Activated naive CD8-positive, alpha-beta T cell treated with anti-CD3 and anti-CD28 coated beads for 36 hours (primary cell): ENCODE measurements around the gene RUFY2. TPM values are rescaled to one million over a fixed set of nuclear protein-coding genes. Genes with fewer than 3 reads are reported as not detected.
"Not testable (repeated sequence)": the region's sequence is repeated elsewhere in the genome, so short reads cannot be mapped to it uniquely, and the experiment has no call there.

Experiments used
- DNase-seq: peaks from one replicate; pipeline ENCODE4 v3.0.0; 2021
- H3K27ac Mint-ChIP-seq: one replicate; pipeline ENCODE4 v1.8.0; 2022; ENCODE audit warnings: mild to moderate bottlenecking, moderate library complexity, mixed read lengths
- H3K27me3 Mint-ChIP-seq: one replicate; pipeline ENCODE4 v1.8.0; 2022; ENCODE audit warnings: mild to moderate bottlenecking, mixed read lengths
- H3K36me3 Mint-ChIP-seq: one replicate; pipeline ENCODE4 v1.8.0; 2021; ENCODE audit warnings: mild to moderate bottlenecking, mixed read lengths
- H3K4me1 Mint-ChIP-seq: one replicate; pipeline ENCODE4 v1.8.0; 2021; ENCODE audit warnings: mixed read lengths
- H3K4me3 Mint-ChIP-seq: one replicate; pipeline ENCODE4 v1.8.0; 2022; ENCODE audit warnings: mild to moderate bottlenecking, moderate library complexity, mixed read lengths
- H3K9me3 Mint-ChIP-seq: one replicate; pipeline ENCODE4 v1.8.0; 2022; ENCODE audit warnings: mixed read lengths
- total RNA-seq, 2 experiments: library from RNA; stranded (reverse); gene quantifications; one replicate each; pipeline ENCODE4 v1.2.3, GENCODE V29; 2021

RUFY2 gene, protein sequence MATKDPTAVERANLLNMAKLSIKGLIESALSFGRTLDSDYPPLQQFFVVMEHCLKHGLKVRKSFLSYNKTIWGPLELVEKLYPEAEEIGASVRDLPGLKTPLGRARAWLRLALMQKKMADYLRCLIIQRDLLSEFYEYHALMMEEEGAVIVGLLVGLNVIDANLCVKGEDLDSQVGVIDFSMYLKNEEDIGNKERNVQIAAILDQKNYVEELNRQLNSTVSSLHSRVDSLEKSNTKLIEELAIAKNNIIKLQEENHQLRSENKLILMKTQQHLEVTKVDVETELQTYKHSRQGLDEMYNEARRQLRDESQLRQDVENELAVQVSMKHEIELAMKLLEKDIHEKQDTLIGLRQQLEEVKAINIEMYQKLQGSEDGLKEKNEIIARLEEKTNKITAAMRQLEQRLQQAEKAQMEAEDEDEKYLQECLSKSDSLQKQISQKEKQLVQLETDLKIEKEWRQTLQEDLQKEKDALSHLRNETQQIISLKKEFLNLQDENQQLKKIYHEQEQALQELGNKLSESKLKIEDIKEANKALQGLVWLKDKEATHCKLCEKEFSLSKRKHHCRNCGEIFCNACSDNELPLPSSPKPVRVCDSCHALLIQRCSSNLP
- 1 to 10 TPM; 7.1 TPM for total RNA-seq

DNA sequence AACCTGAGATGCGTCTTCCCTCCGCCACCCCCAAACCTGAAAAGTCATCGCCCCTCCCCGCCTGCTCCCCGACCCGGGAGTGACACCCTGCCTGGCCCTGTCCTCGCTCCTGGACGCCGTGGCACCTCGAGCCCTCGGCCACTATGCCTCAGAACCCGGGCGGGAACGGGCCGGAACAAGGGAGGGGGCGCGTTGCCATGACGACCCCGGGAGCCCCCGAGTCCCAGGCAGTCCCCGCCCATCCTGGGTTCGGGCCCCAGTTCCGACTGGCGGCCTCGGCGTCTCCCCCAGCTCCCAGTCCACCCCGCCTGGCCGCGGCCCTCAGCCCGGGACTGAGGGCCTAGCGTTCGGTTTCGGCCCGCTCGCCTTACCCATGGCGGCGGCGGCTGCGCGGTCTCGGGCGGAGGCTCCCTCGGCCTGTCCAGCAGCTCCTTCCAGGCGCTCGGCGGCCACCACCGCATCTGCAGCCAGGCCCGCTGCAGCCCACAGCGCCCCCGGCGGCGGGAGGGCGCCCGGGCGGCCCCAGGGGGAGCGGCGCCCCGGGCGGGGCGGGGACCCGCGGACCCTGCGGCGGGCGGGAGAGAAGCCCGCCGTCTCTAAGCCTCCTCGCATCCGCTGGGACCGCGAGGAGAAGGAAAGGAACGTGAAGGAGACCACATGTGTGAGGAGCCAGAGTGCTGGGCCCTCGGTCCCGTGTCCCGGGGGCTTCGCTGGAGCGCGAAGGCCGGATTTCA, at the start of gene RUFY2:
RUFY2 (minus strand) TSS at position 463 of the 734 bp plus-strand sequence; CDS start at position 375, 88 bp downstream.
- Mint-ChIP-seq H3K27me3 (no peaks in the 10 kb centered on the region), H3K9me3 (no peaks in the 10 kb centered on the region), H3K27ac (peak within 1 kb of the TSS; percentile 87), H3K4me1 (peaks cover 19% of the 10 kb centered on the region), H3K4me3 (peak within 1 kb of the TSS; percentile 89), H3K36me3 (no peaks in the 10 kb centered on the region)
- peak; percentile 88 for DNase-seq

DNA sequence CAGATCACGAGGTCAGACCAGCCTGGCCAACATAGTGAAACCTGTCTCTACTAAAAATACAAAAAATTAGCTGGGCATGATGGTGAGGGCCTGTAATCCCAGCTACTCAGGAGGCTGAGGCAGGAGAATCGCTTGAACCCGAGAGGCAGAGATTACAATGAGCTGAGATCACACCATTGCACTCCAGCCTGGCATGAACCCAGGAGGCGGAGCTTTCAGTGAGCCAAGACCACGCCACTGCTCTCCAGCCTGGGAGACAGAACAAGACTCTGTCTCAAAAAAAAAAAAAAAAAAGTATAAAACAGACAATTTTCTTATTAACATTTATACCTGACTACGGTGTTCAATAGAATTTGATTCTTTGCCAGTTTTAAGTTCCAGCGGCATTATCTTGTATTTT, 42.6 kb upstream of the RUFY2 start:
- not testable (repeated sequence) for H3K4me3 Mint-ChIP-seq, H3K27ac Mint-ChIP-seq, DNase-seq, H3K27me3 Mint-ChIP-seq, H3K9me3 Mint-ChIP-seq, H3K4me1 Mint-ChIP-seq
- H3K36me3 Mint-ChIP-seq: peaks cover 22% of the 10 kb centered on the region

DNA sequence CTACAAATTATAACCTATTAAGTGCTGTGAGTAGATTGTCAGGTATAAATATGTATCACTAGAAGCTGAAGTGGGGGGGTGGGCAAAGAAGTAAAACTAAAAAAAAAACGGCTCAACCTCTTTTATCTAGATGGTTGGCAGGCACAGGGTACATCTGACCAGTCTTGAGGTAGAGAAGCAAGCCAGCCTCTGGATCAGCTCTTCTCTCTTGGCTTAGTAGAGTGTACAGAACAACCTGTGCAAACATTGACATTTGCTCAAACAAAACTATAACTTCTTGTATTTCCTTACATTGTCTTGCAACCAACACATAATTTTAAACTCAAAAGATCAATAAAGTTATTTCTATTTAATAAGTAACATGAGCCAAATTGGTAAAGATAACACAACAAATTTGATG, 39.1 kb upstream of the RUFY2 start:
- peaks cover 21% of the 10 kb centered on the region for H3K36me3 Mint-ChIP-seq
- DNase-seq: no peak
- no peak overlapping the region for H3K4me3 Mint-ChIP-seq
- H3K27ac Mint-ChIP-seq: no peak overlapping the region
- H3K4me1 Mint-ChIP-seq: no peaks in the 10 kb centered on the region
- H3K9me3 Mint-ChIP-seq: no peaks in the 10 kb centered on the region
- H3K27me3 Mint-ChIP-seq: no peaks in the 10 kb centered on the region

DNA sequence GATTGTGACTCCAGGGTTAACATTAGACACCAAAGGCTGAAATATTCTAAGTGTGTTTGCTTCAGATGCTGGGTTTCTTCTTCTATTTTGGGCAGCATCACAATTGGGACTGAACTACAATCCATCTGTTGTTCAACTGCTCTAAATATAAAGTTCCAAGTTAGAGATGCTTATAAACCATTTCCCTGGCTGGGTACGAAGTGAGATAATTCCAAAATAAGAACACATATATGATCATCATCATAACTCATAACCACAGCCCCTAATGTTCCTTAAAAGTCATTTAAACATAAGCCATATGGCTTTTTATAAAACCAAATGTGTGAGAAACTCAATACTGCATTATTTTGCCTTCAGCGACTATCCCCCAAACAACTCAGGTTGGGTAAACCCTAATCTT, 35.9 kb upstream of the RUFY2 start:
- Mint-ChIP-seq H3K27me3 (no peaks in the 10 kb centered on the region), H3K9me3 (no peaks in the 10 kb centered on the region), H3K36me3 (peaks cover 22% of the 10 kb centered on the region), H3K27ac (no peak overlapping the region), H3K4me3 (no peak overlapping the region), H3K4me1 (no peaks in the 10 kb centered on the region)
- no peak for DNase-seq

DNA sequence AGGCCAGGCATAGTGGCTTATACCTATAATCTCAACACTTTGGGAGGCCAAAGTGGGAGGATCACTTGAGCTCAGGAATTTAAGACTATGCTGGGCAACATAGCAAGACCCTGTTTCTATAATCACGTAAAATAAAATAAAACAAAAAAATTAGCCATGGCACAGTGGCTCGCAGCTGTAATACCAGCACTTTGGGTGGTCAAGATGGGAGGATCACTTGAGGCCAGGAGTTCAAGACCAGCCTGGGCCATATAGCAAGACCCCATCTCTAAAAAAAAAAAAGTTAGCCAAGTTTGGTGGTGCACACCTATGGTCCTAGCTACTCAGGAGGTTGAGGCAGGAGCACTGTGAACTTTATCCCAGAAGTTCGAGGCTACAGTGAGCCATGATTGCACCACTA, 33.8 kb upstream of the RUFY2 start:
- H3K9me3 Mint-ChIP-seq: no peaks in the 10 kb centered on the region

DNA sequence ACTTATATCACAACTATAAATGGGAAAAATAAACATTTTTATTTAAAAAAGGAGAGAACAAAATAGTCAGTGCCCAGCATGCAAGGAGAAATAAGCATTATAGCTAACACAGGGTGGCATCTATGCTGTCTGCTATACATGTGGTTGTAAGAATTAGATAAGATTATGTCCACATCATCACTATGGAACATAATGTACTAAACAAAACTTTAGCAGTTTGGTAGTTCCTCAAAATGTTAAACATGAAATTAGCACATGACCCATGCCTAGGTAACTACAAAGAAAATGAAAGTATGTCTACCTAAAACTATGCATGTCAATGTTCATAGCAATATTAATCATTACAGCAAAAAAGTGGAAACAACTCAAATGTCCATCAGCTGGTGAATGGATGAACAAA, 28.7 kb upstream of the RUFY2 start:
- H3K9me3 Mint-ChIP-seq: no peaks in the 10 kb centered on the region
- H3K27ac Mint-ChIP-seq: no peak overlapping the region
- no peaks in the 10 kb centered on the region for H3K4me1 Mint-ChIP-seq
- peaks cover 27% of the 10 kb centered on the region for H3K36me3 Mint-ChIP-seq
- no peaks in the 10 kb centered on the region for H3K27me3 Mint-ChIP-seq
- DNase-seq: no peak
- no peak overlapping the region for H3K4me3 Mint-ChIP-seq

More for the DNA sequence above, 33.8 kb upstream of the RUFY2 start:
- DNase-seq: no peak
- Mint-ChIP-seq H3K36me3 (peaks cover 30% of the 10 kb centered on the region), H3K27ac (no peak overlapping the region), H3K4me1 (no peaks in the 10 kb centered on the region), H3K4me3 (no peak overlapping the region), H3K27me3 (no peaks in the 10 kb centered on the region)

DNA sequence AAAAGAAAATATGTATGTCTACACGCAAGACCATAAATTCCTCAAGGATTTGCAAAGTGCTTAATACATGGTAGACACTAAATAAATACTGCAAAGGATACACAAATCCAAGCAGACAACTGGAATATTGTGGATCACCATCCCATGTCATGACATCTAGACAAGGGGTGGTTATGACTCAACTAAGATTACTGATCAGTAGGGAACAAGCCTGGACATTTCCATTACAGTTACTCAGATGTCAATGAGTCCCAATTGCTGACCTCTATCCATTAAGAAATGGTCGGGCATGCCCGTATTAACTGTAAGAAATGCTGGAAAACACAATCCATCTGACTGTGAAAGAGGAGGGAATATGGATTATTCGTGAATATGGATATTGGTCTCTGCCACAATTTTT, 27.6 kb upstream of the RUFY2 start:
- no peak overlapping the region for H3K4me3 Mint-ChIP-seq
- no peak for DNase-seq

DNA sequence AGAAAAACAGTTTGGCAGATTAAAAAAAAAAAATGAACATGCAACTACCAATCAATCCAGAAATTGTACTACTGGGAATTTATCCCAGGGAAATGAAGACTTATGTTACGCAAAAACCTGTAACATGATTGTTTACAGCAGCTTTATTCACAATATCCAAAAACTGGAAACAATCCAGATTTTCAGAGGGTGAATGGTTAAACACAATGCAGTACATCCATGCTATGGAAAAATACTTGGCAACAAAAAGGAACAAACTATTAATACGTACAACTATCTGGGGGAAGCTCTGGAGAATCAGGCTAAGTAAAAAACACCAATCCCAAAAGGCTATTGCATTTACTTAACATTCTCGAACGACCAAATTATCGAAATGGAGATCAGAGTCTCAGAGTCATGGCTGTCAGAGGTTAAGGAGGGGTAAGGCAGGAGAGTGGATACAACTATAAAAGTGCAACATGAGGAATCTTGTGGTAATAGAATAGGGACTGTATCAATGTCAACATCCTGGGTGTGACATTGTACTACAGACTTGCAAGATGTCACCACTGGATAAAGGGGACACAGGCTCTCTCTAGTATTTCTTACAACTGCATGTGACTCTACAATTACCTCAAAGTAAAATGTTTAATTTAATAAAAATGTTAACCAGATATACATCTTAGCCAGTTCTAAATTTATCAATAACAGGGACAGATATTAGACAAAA, 21.5 kb upstream of the RUFY2 start:
- Mint-ChIP-seq H3K4me1 (peaks cover 12% of the 10 kb centered on the region), H3K27ac (no peak overlapping the region), H3K9me3 (no peaks in the 10 kb centered on the region), H3K36me3 (peaks cover 29% of the 10 kb centered on the region), H3K4me3 (no peak overlapping the region), H3K27me3 (no peaks in the 10 kb centered on the region)
- no peak for DNase-seq

More for the DNA sequence above, 27.6 kb upstream of the RUFY2 start:
- peaks cover 31% of the 10 kb centered on the region for H3K36me3 Mint-ChIP-seq
- H3K27ac Mint-ChIP-seq: no peak overlapping the region
- no peaks in the 10 kb centered on the region for H3K9me3 Mint-ChIP-seq
- H3K4me1 Mint-ChIP-seq: no peaks in the 10 kb centered on the region
- no peaks in the 10 kb centered on the region for H3K27me3 Mint-ChIP-seq

DNA sequence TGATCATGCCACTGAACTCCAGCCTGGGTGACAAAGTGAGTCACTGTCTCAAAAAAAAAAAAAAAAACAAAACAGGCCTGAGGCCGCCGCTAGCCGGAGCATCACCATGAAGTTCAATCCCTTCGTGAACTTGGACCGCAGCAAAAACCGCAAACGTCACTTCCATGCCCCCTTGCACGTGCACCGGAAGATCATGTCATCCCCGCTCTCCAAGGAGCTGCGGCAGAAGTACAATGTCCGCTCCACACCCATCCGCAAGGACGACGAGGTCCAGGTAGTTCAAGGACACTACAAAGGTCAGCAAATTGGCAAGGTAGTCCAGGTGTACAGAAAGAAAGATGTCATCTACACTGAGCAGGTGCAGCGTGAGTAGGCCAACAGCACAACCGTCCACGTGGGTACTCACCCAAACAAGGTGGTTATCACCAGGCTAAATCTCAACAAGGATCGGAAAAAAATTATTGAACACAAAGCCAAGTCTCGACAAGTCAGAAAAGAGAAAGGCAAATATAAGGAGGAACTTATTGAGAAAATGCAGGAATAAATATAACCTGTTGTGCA, 17.5 kb upstream of the RUFY2 start:
- Mint-ChIP-seq H3K36me3 (peaks cover 41% of the 10 kb centered on the region), H3K27ac (no peak overlapping the region), H3K9me3 (no peaks in the 10 kb centered on the region), H3K4me3 (no peak overlapping the region), H3K27me3 (no peaks in the 10 kb centered on the region), H3K4me1 (peaks cover 16% of the 10 kb centered on the region)
- no peak for DNase-seq

DNA sequence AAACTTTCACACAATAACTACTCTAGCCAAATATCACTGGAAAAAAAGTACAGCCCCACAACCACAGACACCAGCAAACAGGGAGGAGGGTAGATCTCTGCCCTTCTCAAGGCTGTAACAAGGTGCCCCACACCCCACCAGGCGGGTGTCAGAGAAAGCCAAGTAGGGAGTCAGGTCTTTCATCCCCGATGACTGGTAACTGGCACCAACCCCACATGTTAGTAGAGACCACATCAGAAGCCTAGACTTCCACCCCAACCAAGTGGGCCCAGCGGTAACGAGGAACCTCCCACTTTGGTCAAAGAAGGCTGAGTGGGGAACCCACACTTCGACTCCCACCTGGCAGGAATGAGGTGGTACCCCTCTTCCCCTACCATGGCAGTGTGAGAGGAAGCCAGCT, 16.4 kb upstream of the RUFY2 start:
- Mint-ChIP-seq H3K36me3 (peaks cover 42% of the 10 kb centered on the region), H3K9me3 (no peaks in the 10 kb centered on the region), H3K27me3 (no peaks in the 10 kb centered on the region), H3K4me1 (peaks cover 16% of the 10 kb centered on the region), H3K27ac (peak overlapping the region; percentile 68), H3K4me3 (peak overlapping the region; percentile 53)
- DNase-seq: peak; percentile 56

DNA sequence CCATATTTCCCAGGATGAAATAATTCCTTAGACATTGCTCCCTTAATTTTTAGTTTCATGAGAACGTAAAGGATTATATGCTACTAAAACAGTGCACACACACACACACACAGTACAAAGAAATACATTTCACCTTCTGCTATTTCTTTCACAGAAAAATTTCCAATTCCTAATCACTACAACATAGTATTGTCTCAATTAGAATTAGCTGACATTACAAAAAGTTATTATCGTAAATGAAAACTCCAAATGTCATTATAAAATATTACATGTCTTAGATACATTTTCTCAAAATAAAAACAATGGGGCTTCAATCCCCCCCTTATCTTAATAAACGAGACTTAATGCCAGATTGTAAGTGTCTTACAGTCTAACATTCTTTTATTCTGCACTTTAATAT, 12.3 kb upstream of the RUFY2 start:
- no peak for DNase-seq
- H3K36me3 Mint-ChIP-seq: peaks cover 51% of the 10 kb centered on the region
- H3K27me3 Mint-ChIP-seq: no peaks in the 10 kb centered on the region
- no peaks in the 10 kb centered on the region for H3K9me3 Mint-ChIP-seq
- H3K4me3 Mint-ChIP-seq: no peak overlapping the region
- no peak overlapping the region for H3K27ac Mint-ChIP-seq
- H3K4me1 Mint-ChIP-seq: peaks cover 12% of the 10 kb centered on the region

DNA sequence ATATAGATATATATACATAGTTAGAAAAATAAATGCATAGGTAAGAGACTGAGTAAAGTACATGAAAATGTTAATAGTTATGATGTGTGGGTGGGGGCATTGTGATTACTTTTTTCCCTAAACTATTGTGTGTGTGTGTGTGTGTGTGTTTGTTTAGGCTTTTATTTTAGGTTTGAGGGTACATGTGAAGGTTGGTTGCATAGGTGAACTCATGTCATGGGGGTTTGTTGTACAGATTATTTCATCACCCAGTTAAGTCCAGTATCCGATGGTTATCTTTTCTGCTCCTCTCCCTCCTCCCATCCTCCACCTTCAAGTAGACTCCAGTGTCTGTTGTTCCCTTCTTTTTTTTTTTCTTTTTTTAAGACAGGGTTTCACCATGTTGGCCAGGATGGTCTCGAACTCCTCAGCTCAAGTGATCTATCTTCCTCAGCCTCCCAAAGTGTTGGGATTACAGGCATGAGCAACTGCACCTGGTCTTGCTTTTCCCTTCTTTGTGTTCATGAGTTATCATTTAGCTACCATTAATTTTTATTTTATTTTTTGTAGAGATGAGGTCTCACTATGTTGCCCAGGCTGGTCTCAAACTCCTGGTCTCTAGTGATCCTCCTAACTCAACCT, 1.9 kb upstream of the RUFY2 start:
- Mint-ChIP-seq H3K4me3 (no peak overlapping the region), H3K9me3 (no peaks in the 10 kb centered on the region), H3K4me1 (peaks cover 17% of the 10 kb centered on the region), H3K27ac (no peak overlapping the region), H3K27me3 (no peaks in the 10 kb centered on the region), H3K36me3 (peaks cover 10% of the 10 kb centered on the region)
- no peak for DNase-seq

DNA sequence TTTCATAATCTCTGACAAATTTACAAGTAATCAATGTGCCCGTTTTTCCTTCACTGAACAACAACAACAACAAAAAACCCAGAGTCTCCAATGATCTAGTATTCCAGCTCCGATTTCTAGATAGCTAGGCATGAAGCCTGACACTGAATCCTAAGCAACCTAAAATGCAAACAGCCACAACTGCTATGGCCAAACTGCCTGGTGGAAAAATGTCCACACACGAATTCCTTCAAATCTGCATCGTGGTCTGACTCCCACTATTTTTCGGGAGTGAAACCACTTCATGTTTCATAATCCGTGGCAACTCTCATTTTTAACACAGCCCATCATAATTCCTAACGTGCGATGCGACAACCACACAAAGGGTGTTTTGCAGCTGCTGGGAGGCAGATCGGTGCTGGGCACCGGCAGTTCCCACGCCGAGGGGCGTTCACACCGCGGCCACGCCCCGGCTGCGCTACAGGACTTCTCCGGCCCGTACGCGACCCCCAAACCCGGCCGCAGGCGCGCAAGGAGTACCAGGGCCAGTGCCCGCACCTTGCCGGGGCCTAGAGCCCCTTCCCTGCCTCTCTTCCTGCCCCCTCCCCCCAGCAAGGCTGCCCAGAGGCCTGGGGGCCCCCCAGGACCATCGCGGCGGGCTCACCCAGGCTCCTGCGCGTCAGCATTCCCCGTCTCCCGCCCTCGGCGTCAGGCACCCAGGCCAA, 814 bp downstream of the RUFY2 start:
- H3K27ac Mint-ChIP-seq: peak overlapping the region; percentile 82
- H3K36me3 Mint-ChIP-seq: no peaks in the 10 kb centered on the region
- no peaks in the 10 kb centered on the region for H3K27me3 Mint-ChIP-seq
- peak; percentile 60 for DNase-seq
- no peaks in the 10 kb centered on the region for H3K9me3 Mint-ChIP-seq
- peak overlapping the region; percentile 89 for H3K4me3 Mint-ChIP-seq
- H3K4me1 Mint-ChIP-seq: peaks cover 19% of the 10 kb centered on the region

DNA sequence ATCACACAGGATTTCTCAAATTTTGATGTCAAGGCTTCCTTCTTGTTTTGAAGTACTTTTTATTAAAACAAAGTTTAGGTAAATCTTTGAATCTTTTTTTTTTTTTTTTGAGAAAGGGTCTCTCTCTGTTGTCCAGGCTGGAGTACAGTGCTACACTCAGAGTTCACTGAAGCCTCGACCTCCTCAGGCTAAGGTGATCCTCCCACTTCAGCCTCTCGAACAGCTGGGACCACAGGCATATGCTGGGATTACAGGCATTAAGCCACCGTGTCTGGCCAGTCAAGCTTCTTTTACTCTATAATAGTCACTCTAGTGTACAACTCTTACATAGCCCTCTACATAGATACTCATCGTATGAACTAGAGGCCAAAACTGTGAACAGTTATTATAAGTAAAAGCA, 3.4 kb downstream of the RUFY2 start:
- DNase-seq: no peak
- Mint-ChIP-seq H3K27ac (no peak overlapping the region), H3K9me3 (no peaks in the 10 kb centered on the region), H3K36me3 (no peaks in the 10 kb centered on the region), H3K27me3 (no peaks in the 10 kb centered on the region), H3K4me1 (peaks cover 19% of the 10 kb centered on the region), H3K4me3 (no peak overlapping the region)
